Progenitor cell of endocrine pancreas (in vitro differentiated cells): ENCODE measurements around the gene RPP30. TPM values are rescaled to one million over a fixed set of nuclear protein-coding genes. Genes with fewer than 3 reads are reported as not detected.

ENCODE experiments used
- DNase-seq: peaks from one replicate; pipeline ENCODE4 v3.0.0; 2021; ENCODE audit warnings: low spot score; ENCODE audit not compliant: unreplicated experiment
- H3K27ac Mint-ChIP-seq: 2 replicates; pipeline ENCODE4 v1.8.0; 2021; ENCODE audit warnings: mild to moderate bottlenecking, moderate library complexity, mixed read lengths
- H3K27me3 Mint-ChIP-seq: 2 replicates; pipeline ENCODE4 v1.8.0; 2021; ENCODE audit warnings: mixed read lengths
- H3K36me3 Mint-ChIP-seq: 2 replicates; pipeline ENCODE4 v1.8.0; 2022; ENCODE audit warnings: mixed read lengths; ENCODE audit not compliant: insufficient read depth
- H3K4me1 Mint-ChIP-seq: 2 replicates; pipeline ENCODE4 v1.8.0; 2021; ENCODE audit warnings: low read depth, mixed read lengths
- H3K4me3 Mint-ChIP-seq: 2 replicates; pipeline ENCODE4 v1.8.0; 2021; ENCODE audit warnings: low read depth, mild to moderate bottlenecking, moderate library complexity, mixed read lengths
- H3K9me3 Mint-ChIP-seq: 2 replicates; pipeline ENCODE4 v1.8.0; 2021; ENCODE audit warnings: low read depth, mixed read lengths
- CTCF ChIP-seq: fragments of 200-600 bp; sonication (generic); IDR thresholded peaks from one replicate; pipeline ENCODE4 v1.5.0; 2021; ENCODE audit warnings: antibody characterized with exemption, mild to moderate bottlenecking; ENCODE audit not compliant: unreplicated experiment
- total RNA-seq: library from RNA; stranded (reverse); gene quantifications from 2 replicates; pipeline ENCODE4 v1.2.1, GENCODE V29; 2021

The RPP30 gene
- total RNA-seq, 1 donor from 2014 or later, result 53.5 TPM

- Mint-ChIP-seq H3K9me3 (no peaks in the 10 kb centered on the region), H3K27ac (no peak overlapping the region), H3K27me3 (peaks cover 18% of the 10 kb centered on the region), H3K4me1 (no peaks in the 10 kb centered on the region), H3K4me3 (no peak overlapping the region), H3K36me3 (no peaks in the 10 kb centered on the region)
- no peak for TF ChIP-seq CTCF
- no peak for DNase-seq
These were observed 34.3 kb upstream of the RPP30 start for GRCh38 chr10:90837486-90837885.

DNA sequence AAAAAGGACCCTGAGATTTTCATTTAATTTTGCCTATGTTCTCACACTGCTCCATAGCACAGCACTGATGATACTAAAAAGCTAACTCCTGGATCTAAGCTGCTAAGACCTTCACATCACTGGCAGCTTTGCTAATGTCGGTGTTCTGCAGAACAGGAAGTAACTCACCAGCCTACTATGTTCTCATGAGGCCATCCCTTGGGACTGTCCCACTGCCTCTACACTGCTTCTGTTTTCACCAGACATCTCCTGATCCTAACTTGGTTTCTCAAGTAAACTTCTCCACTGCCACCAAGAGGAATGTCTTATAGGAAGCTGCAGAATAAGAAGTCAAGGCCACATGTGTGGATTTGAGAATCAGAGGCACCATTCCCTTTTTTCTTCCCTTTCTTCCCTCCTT is 29.0 kb upstream of the RPP30 start:
- H3K27ac Mint-ChIP-seq, result no peak overlapping the region
- no peaks in the 10 kb centered on the region for H3K36me3 Mint-ChIP-seq
- DNase-seq, result no peak
- H3K4me3 Mint-ChIP-seq, result no peak overlapping the region
- no peaks in the 10 kb centered on the region for H3K9me3 Mint-ChIP-seq
- no peaks in the 10 kb centered on the region for H3K4me1 Mint-ChIP-seq
- TF ChIP-seq CTCF, result no peak
- H3K27me3 Mint-ChIP-seq, result peaks cover 22% of the 10 kb centered on the region

GRCh38 chr10:90845726-90846125 is 26.0 kb upstream of the RPP30 start:
- Mint-ChIP-seq H3K27ac (no peak overlapping the region), H3K9me3 (peaks cover 6% of the 10 kb centered on the region), H3K36me3 (peaks cover 4% of the 10 kb centered on the region), H3K4me1 (no peaks in the 10 kb centered on the region), H3K4me3 (no peak overlapping the region), H3K27me3 (peaks cover 6% of the 10 kb centered on the region)
- TF ChIP-seq CTCF, result no peak
- no peak for DNase-seq

DNA sequence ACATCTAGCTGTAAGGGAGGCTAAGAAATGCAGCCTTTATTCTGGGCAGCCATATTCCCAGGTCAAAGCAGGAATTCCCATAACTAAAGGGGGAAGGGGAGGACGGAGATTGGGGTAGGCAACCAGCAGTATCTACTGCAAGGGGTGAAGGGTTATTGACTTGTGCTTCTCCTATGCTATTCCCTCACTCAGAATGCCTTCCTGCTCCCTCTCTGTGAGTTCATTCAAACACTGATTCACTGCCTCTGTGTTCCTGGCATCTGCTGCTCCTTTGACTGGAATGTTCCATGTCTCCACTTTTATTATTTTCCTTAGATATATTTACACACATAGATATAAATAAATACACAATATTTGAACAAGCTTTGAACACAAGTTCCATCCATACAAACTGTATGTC is 25.0 kb upstream of the RPP30 start:
- Mint-ChIP-seq H3K4me3 (no peak overlapping the region), H3K9me3 (peaks cover 12% of the 10 kb centered on the region), H3K27ac (no peak overlapping the region), H3K27me3 (peaks cover 6% of the 10 kb centered on the region), H3K4me1 (no peaks in the 10 kb centered on the region), H3K36me3 (peaks cover 5% of the 10 kb centered on the region)
- TF ChIP-seq CTCF, result no peak
- DNase-seq, result no peak

DNA sequence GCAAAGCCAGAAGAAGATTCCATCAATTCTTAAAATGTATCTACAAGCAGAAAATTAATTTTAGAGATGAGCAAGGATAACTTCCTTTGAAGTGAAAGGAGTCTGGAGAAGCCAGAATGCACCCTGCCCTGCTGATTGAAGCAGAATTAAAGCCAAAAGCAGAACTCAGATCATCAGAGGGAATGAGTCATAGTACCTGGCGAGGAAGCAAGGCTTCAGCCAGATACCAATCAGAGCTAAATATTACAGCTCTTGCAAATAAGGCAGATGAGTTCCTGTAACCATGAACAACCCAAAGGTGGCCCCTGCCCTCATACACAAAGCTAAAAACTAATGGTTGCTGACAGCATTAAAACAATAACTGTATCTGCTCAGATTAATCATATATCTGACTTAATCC is 24.3 kb upstream of the RPP30 start:
- TF ChIP-seq CTCF, result no peak
- Mint-ChIP-seq H3K27me3 (peaks cover 6% of the 10 kb centered on the region), H3K36me3 (peaks cover 6% of the 10 kb centered on the region), H3K4me3 (no peak overlapping the region), H3K27ac (no peak overlapping the region), H3K9me3 (peaks cover 17% of the 10 kb centered on the region), H3K4me1 (no peaks in the 10 kb centered on the region)
- no peak for DNase-seq
